ENCODE data around the gene BTBD7. TPM values are rescaled to one million over a fixed set of nuclear protein-coding genes. Genes with fewer than 3 reads are reported as not detected.

BTBD7 gene
- total RNA-seq, 1 experiment from 2014 or later = 32.5 TPM

- DNase-seq (ENCODE audit: unreplicated experiment) = no peak
- BruUV-seq (replicated peaks) = no TSS peak
- ChIA-PET POLR2A (no interaction called here), CTCF (interaction anchor here (0.6 to 1.9 kb wide), 4 partner anchors 13 to 265 kb away, joined by 3 to 4 read pairs (median 3); no protein-coding TSS in a partner anchor)
- Mint-ChIP-seq H3K9me3 (ENCODE audit: unreplicated experiment) (no peaks in the 10 kb centered on the region), H3K4me3 (ENCODE audit: unreplicated experiment) (no peak overlapping the region), H3K27ac (ENCODE audit: low read depth, unreplicated experiment) (no peak overlapping the region), H3K27me3 (ENCODE audit: insufficient read depth, unreplicated experiment) (no peaks in the 10 kb centered on the region), H3K4me1 (ENCODE audit: insufficient read depth, unreplicated experiment) (no peaks in the 10 kb centered on the region), H3K36me3 (ENCODE audit: insufficient read depth, unreplicated experiment) (peaks cover 88% of the 10 kb centered on the region)
- no peak for TF ChIP-seq CTCF (IDR thresholded peaks at IDR 0.05; ENCODE audit: unreplicated experiment)
- intact Hi-C loops (cut with micrococcal nuclease) = no loop called here
Measured at GRCh38 chr14:93220509-93220908, 112.3 kb downstream of the BTBD7 start.

GRCh38 chr14:93219103-93219726, 113.6 kb downstream of the BTBD7 start:
- CTCF ChIA-PET = interaction anchor here (0.6 to 2.1 kb wide), 10 partner anchors 11 to 1332 kb away, joined by 3 to 6 read pairs (median 4); no protein-coding TSS in a partner anchor
- Mint-ChIP-seq H3K4me3 (ENCODE audit: unreplicated experiment) (no peak overlapping the region), H3K9me3 (ENCODE audit: unreplicated experiment) (no peaks in the 10 kb centered on the region), H3K27ac (ENCODE audit: low read depth, unreplicated experiment) (no peak overlapping the region), H3K4me1 (ENCODE audit: insufficient read depth, unreplicated experiment) (no peaks in the 10 kb centered on the region), H3K36me3 (ENCODE audit: insufficient read depth, unreplicated experiment) (peaks cover 86% of the 10 kb centered on the region), H3K27me3 (ENCODE audit: insufficient read depth, unreplicated experiment) (no peaks in the 10 kb centered on the region)
- peak; percentile 67 for DNase-seq (ENCODE audit: unreplicated experiment)
- POLR2A ChIA-PET = interaction anchor here (0.6 to 0.8 kb wide), 3 partner anchors 12 to 305 kb away, joined by 3 to 6 read pairs (median 4); partner anchors contain the start of genes GON7 and UBR7
- BruUV-seq (replicated peaks) = no TSS peak
- intact Hi-C loops (cut with micrococcal nuclease) = loop anchor here (5.0 kb wide), 1 partner anchor 337 kb away; no protein-coding TSS in a partner anchor
- peak; percentile 78 for TF ChIP-seq CTCF (IDR thresholded peaks at IDR 0.05; ENCODE audit: unreplicated experiment)

GRCh38 chr14:93214598-93214997, 118.2 kb downstream of the BTBD7 start:
- intact Hi-C loops (cut with micrococcal nuclease) = no loop called here
- Mint-ChIP-seq H3K4me3 (ENCODE audit: unreplicated experiment) (no peak overlapping the region), H3K9me3 (ENCODE audit: unreplicated experiment) (no peaks in the 10 kb centered on the region), H3K27ac (ENCODE audit: low read depth, unreplicated experiment) (no peak overlapping the region), H3K4me1 (ENCODE audit: insufficient read depth, unreplicated experiment) (no peaks in the 10 kb centered on the region), H3K36me3 (ENCODE audit: insufficient read depth, unreplicated experiment) (peaks cover 81% of the 10 kb centered on the region), H3K27me3 (ENCODE audit: insufficient read depth, unreplicated experiment) (no peaks in the 10 kb centered on the region)
- no peak for TF ChIP-seq CTCF (IDR thresholded peaks at IDR 0.05; ENCODE audit: unreplicated experiment)
- CTCF ChIA-PET = no interaction called here
- DNase-seq (ENCODE audit: unreplicated experiment) = no peak
- BruUV-seq (replicated peaks) = no TSS peak
- POLR2A ChIA-PET = no interaction called here

- H3K27me3 Mint-ChIP-seq (ENCODE audit: insufficient read depth, unreplicated experiment) = no peaks in the 10 kb centered on the region
- no peak for DNase-seq (ENCODE audit: unreplicated experiment)
- H3K4me3 Mint-ChIP-seq (ENCODE audit: unreplicated experiment) = no peak overlapping the region
- POLR2A ChIA-PET = no interaction called here
- peaks cover 6% of the 10 kb centered on the region for H3K4me1 Mint-ChIP-seq (ENCODE audit: insufficient read depth, unreplicated experiment)
- H3K9me3 Mint-ChIP-seq (ENCODE audit: unreplicated experiment) = no peaks in the 10 kb centered on the region
- BruUV-seq (replicated peaks) = no TSS peak
- CTCF ChIA-PET = interaction anchor here (1.0 kb wide), 1 partner anchor 267 kb away, joined by 4 read pairs; no protein-coding TSS in a partner anchor
- intact Hi-C loops (cut with micrococcal nuclease) = no loop called here
- no peak overlapping the region for H3K27ac Mint-ChIP-seq (ENCODE audit: low read depth, unreplicated experiment)
- peaks cover 60% of the 10 kb centered on the region for H3K36me3 Mint-ChIP-seq (ENCODE audit: insufficient read depth, unreplicated experiment)
- no peak for TF ChIP-seq CTCF (IDR thresholded peaks at IDR 0.05; ENCODE audit: unreplicated experiment)
Measured at GRCh38 chr14:93212432-93212831, 120.4 kb downstream of the BTBD7 start.

Data from MCF 10A (cell line).